Measurements from ENCODE around the gene PROZ.

The PROZ gene

DNA sequence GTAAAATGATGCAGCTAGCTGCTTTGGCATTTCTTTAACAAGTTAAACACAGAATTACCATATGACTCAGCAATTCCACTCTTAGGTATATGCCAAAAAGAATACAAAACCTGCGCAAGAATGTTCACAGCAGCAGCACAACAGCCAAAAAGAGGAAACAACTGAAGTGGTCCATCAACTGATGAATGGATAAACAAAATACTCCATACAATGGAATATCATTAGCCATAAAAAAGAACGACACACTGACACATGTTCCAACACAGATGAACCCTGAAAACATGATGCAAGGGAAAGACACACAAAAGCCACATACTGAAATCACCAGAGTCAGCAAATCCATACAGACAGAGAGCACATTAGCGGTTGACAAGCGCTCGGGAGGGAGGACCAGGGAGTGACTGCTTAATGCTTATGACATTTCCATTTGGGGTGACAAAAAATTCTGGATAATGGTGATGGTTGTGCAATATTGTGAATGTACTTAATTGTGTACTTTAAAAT, 47.0 kb downstream of the PROZ start:
- no peak for DNase-seq (ENCODE audit: low spot score)

GRCh38 chr13:113207460-113207859, 49.0 kb downstream of the PROZ start:
- no peak for DNase-seq (ENCODE audit: low spot score)

DNA sequence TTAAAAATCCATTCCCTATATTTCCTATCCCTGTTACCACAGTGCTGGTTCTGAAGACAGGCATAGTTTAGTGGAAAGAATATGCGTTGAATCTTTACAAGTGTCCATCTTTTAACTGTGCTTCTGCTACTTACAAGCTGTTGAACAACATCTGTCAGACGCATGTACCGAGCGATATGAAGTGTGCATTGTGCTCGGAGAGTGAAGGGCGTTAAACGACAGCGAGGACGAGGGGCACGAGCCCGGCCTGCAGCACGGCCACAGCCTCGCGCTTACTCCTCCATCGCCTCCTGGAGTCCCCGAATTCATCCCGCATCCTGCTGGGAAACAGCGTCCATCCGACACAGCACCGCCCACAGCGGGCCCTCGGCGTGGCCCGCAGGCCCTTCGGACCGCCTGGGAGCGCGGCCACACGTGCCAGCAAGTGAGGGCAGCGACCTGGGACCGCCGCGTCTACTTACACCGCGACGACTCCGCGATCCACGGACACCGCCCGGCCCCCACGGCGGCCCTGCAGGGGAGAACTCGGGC, 49.5 kb downstream of the PROZ start:
- peak; percentile 55 for DNase-seq (ENCODE audit: low spot score)

GRCh38 chr13:113208421-113209335, 50.2 kb downstream of the PROZ start, which contains the start of gene PCID2:
Gene PCID2 (minus strand): TSS chr13:113208669. CDS start chr13:113208634, 35 bp downstream.
- peak; percentile 93 for DNase-seq (ENCODE audit: low spot score)

GRCh38 chr13:113209336-113209758, 50.9 kb downstream of the PROZ start, which contains the start of gene CUL4A:
Gene CUL4A (plus strand): TSS chr13:113209613. CDS start chr13:113209628, 15 bp downstream.
- DNase-seq (ENCODE audit: low spot score): peak; percentile 89

GRCh38 chr13:113209759-113210421, 51.4 kb downstream of the PROZ start:
- DNase-seq (ENCODE audit: low spot score): peak; percentile 50

DNA sequence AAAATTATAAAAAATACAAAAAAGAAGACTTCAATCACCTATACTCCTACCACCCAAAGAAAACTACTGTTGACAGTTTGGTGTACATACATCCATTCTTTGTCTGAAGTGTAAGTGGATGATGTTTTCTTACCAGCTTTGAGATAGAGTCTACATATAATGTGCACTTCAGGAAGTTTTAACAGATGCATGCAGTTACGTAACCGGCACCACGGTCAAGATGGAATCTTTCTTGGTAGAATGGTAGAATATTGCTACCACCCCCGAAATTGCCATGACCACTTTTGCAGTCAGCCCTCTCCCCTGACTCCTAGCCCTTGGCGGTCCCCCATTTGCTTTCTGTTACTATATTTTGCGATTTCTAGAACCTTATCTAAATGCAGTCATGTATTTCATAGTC, 52.4 kb downstream of the PROZ start:
- DNase-seq (ENCODE audit: low spot score): no peak

GRCh38 chr13:113211774-113212173, 53.3 kb downstream of the PROZ start:
- no peak for DNase-seq (ENCODE audit: low spot score)

DNA sequence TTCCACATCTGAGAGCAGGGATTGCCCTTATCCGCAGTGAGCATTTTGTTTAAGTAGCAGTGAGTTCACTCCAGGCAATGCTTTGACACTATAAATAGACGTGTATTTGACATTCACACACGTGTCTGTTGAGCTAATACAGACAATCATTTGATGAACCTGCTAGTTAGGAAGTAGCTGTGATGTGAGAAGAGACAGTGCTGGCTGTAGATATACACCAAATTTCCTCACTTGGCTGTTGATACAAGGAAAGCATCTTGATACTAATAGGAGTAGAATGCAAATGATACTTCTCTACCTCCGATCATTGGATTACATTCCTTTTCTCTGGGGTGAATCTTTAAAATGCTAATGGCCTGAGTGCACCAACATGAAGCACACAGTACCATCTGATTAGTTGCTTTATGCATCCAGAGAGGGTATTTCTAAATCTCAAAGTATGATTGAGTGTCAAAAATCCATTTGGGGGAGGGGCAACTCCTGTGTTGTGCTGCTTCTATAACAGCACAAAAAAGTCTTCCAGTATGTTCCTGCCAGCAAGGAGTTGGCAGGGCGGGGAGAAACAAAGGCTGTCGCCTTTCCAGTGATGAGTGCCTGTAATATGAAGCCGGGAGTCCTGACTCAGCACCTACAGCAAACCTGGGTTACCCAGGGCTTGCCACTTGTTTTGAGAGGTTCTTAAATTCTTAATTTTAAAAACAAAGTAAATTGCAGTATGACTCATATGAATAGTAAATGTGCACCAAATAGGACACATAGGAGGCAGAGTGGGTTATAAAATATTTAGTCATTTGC, 58.0 kb downstream of the PROZ start:
- peak; percentile 72 for DNase-seq (ENCODE audit: low spot score)

GRCh38 chr13:113218586-113218985, 60.1 kb downstream of the PROZ start:
- DNase-seq (ENCODE audit: low spot score): no peak

DNA sequence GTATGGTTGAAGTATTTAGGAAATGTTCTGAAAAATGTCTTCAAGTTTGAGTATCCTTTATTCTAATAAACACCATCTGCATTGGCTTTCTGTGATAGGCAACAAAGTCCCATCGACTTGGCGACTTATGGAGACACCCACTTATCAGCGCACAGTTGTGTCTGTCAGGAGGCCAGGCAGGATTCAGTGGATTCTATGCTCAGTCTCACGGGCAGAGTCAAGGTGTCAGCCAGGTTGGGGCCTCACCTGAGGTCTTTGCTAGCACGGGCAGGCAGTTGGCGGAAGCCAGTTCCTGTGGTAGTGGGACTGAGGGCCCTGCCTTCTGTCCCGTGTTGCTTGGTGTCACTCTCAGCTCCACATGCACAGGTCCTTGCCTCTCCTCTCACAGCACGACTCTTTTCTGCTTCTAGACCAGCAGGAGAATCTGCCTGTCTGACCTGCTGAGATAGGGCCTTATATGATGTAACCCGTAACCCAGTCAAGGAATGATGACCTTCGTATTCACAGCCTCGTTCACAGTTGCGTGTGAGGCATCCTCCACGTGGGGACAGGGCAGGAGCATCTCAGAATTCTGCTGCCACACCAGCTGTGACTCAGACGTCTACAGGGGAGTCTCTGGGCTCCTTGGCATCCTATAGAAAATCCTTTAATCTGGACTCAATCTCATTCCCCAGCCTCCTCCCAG, 61.0 kb downstream of the PROZ start:
- DNase-seq (ENCODE audit: low spot score): no peak

- DNase-seq (ENCODE audit: low spot score): no peak
Observed at GRCh38 chr13:113220141-113220598, 61.7 kb downstream of the PROZ start.

DNA sequence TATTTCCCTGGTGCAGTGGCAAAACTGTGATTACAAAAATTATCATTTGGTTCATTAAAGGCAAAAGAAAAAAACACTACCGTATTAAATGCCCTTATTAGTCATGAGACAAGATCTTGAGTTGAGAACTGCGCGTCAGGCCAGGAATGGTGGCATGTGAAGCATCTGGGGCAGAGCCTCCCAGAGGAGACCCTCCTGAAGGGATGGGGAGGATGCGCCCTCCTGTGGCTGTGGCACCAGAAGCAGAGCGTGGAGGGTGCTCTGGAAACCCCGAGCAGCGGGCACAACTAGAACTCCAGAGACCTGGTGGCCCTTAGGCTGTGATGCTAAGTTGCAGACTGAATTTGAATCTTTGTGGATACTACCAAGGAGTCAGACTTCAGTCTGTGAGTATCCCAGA, 62.4 kb downstream of the PROZ start:
- DNase-seq (ENCODE audit: low spot score): no peak
